HFFc6 (cell line): ENCODE data around the gene MSH2. TPM values are rescaled to one million over a fixed set of nuclear protein-coding genes. Genes with fewer than 3 reads are reported as not detected.

Experiments used
- DNase-seq: peaks from one replicate; pipeline ENCODE4 v3.0.0-alpha.2; 2018
- H3K27ac Mint-ChIP-seq: 2 replicates; pipeline ENCODE4 v1.8.0; 2020; ENCODE audit warnings: mild to moderate bottlenecking, mixed read lengths
- H3K27me3 Mint-ChIP-seq: 2 replicates; pipeline ENCODE4 v1.8.0; 2021; ENCODE audit warnings: mild to moderate bottlenecking, moderate library complexity, mixed read lengths; ENCODE audit not compliant: insufficient read depth
- H3K36me3 Mint-ChIP-seq: 2 replicates; pipeline ENCODE4 v1.8.0; 2021; ENCODE audit warnings: low read depth, mixed read lengths
- H3K4me1 Mint-ChIP-seq: 2 replicates; pipeline ENCODE4 v1.8.0; 2020; ENCODE audit warnings: low read depth, mixed read lengths
- H3K4me3 Mint-ChIP-seq: 2 replicates; pipeline ENCODE4 v1.8.0; 2020; ENCODE audit warnings: mild to moderate bottlenecking, moderate library complexity, mixed read lengths
- H3K9me3 Mint-ChIP-seq: 2 replicates; pipeline ENCODE4 v1.8.0; 2020; ENCODE audit warnings: mild to moderate bottlenecking, mixed read lengths
- CTCF ChIP-seq: fragments of 200-600 bp; sonication (generic); IDR thresholded peaks from 2 replicates; pipeline ENCODE4 v1.5.0; 2021; ENCODE audit warnings: antibody characterized with exemption, mild to moderate bottlenecking
- total RNA-seq, 6 experiments: library from RNA; stranded (reverse); fragmentation: NEBNext Ultra II Directional; extraction: Animal tissue kit (Norgen Biotek cat#: 25700); gene quantifications; 2 replicates in 1 of 6; 3 replicates in 5 of 6; pipeline ENCODE4 v1.2.3, GENCODE V29; 2021

Gene MSH2
- total RNA-seq, 6 experiments from 2014 or later: 14.4 to 22.0 (median 20.5) TPM

GRCh38 chr2:47485751-47486300 is 82.9 kb downstream of the MSH2 start:
- Mint-ChIP-seq H3K27me3 (no peaks in the 10 kb centered on the region), H3K4me1 (peaks cover 43% of the 10 kb centered on the region), H3K27ac (no peak overlapping the region), H3K9me3 (no peaks in the 10 kb centered on the region), H3K4me3 (no peak overlapping the region), H3K36me3 (no peaks in the 10 kb centered on the region; the same call in 1 of the 2 replicates)
- DNase-seq: no peak
- TF ChIP-seq CTCF: no peak

DNA sequence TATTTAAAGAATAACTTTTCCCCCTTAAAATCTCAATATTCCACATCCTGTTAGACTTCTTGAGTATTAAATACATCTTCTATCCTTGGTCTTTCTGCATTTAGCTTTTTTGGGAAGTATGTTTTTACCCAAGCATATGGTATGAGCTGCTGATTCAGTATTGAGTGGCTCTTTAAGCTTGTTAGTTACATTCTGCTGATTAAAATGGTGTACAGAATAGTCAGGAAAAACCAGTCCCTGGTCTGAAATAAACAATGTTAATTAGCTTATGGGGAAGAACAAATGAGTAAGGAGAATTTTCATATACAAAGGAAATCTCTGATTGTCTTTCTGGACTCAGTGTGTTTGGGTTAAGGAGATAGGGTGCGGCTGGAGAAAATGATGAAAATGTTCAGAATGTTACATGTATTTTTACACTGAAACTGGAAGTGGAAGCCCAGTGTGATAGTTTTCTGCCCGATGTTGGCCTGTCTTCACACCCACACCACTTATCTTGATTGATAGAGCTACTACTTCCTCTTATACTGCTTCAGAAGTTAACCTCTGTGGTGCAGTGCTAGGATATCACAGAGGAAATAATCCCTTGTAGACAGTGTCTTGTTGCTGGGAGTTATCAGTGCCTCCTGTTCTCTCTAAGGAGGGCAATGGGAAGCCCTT is 84.0 kb downstream of the MSH2 start:
- DNase-seq: no peak
- peaks cover 43% of the 10 kb centered on the region for H3K4me1 Mint-ChIP-seq
- no peak overlapping the region for H3K4me3 Mint-ChIP-seq
- H3K9me3 Mint-ChIP-seq: no peaks in the 10 kb centered on the region
- no peak overlapping the region for H3K27ac Mint-ChIP-seq
- H3K36me3 Mint-ChIP-seq: no peaks in the 10 kb centered on the region; the same call in 1 of the 2 replicates
- H3K27me3 Mint-ChIP-seq: 0 out of 2 replicates have a peak, but pooled peaks cover 2% of the 10 kb centered on the region
- no peak for TF ChIP-seq CTCF

DNA sequence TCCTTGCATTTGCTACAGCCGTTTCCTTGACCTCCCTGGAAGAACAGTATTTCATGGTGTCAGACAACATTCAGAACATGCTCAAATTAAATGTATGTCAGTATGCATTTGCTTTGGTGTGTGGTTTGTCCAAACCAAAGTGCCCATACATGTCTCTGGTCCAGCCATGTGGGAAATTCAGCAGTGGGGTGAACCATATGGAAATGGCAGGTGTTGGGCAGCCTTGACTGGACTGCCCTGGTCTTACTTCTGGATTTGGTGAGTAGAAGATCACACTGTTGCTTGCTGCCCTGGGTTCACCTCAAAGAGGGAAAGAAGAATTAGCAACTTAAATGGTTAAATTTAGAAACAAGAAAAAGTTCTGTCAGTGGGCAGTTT is 84.5 kb downstream of the MSH2 start:
- Mint-ChIP-seq H3K27me3 (0 out of 2 replicates have a peak, but pooled peaks cover 2% of the 10 kb centered on the region), H3K36me3 (no peaks in the 10 kb centered on the region; the same call in 1 of the 2 replicates), H3K4me1 (peaks cover 43% of the 10 kb centered on the region), H3K9me3 (no peaks in the 10 kb centered on the region), H3K27ac (no peak overlapping the region), H3K4me3 (no peak overlapping the region)
- TF ChIP-seq CTCF: no peak
- no peak for DNase-seq

GRCh38 chr2:47488870-47489584 is 86.1 kb downstream of the MSH2 start:
- Mint-ChIP-seq H3K4me1 (peaks cover 43% of the 10 kb centered on the region), H3K9me3 (peaks cover 8% of the 10 kb centered on the region; the same call in 1 of the 2 replicates), H3K4me3 (no peak overlapping the region), H3K27ac (no peak overlapping the region), H3K27me3 (0 out of 2 replicates have a peak, but pooled peaks cover 2% of the 10 kb centered on the region), H3K36me3 (no peaks in the 10 kb centered on the region; the same call in 1 of the 2 replicates)
- TF ChIP-seq CTCF: no peak
- DNase-seq: peak; percentile 73

- DNase-seq: no peak
- no peak for TF ChIP-seq CTCF
- Mint-ChIP-seq H3K4me1 (peaks cover 42% of the 10 kb centered on the region), H3K27me3 (0 out of 2 replicates have a peak, but pooled peaks cover 2% of the 10 kb centered on the region), H3K36me3 (no peaks in the 10 kb centered on the region), H3K27ac (no peak overlapping the region), H3K9me3 (peaks cover 8% of the 10 kb centered on the region; the same call in 1 of the 2 replicates), H3K4me3 (no peak overlapping the region)
These were observed 87.5 kb downstream of the MSH2 start for GRCh38 chr2:47490406-47490805.
